ENCODE results near the gene ZNF487. TPM values are rescaled to one million over a fixed set of nuclear protein-coding genes. Genes with fewer than 3 reads are reported as not detected.

The ZNF487 gene
- total and polyA plus RNA-seq, 2 of the 13 experiments (the other 11 are each of a cell fraction or from before 2014, with no cell fraction given): 7.4 to 8.8 TPM

DNA sequence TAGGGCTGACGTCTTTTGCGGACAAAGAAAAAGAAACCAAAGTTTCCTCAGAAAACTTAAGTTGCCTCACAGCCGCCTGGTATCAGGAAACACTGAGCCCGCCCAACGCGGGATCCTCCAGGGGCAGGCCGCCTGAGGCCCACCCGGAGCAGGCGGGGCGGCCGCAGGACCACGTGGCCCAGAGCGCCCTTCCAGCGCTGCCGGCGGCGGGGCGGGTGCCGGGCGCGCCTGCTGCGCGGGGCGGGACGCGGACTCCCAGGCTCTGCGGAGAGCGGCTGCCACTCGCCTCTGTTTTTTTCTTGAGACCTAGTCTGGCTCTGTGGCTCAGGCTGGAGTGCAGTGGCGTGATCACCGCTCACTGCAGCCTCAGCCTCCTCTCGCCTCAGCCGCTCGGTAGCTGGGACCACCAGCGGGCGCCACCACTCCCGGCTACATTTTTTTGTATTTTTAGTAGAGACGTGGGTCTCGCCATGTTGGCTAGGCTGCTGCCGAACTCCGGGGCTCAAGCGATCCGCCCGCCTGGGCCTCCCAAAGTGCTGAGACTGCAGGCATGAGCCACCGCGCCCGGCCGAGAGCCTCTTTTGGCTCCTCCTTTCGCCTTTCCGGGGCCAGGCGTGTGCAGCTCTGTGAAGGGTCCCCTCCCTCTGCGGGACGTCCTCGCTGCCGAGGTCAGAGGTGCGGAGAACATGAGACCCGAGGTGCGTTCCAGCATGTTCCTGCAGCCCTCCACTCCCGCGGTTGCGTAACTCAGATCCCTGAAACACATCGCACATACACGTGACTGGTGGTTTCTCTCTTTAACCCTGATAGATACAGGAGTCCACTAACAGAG, 16.3 kb upstream of the ZNF487 start (continued):
- TF ChIP-seq ZNF362 (CRISPR knock-in tag; IDR thresholded peaks at IDR 0.05; ENCODE audit: borderline replicate concordance) (peak; percentile 81; the same call in 1 of the 2 replicates), ZBTB21 (CRISPR knock-in tag; IDR thresholded peaks at IDR 0.05) (peak; percentile 13; the same call in 1 of the 2 replicates), KMT2A (CRISPR knock-in tag; IDR thresholded peaks at IDR 0.05) (peak; percentile 62; the same call in 1 of the 2 replicates), ZNF224 (CRISPR knock-in tag; IDR thresholded peaks at IDR 0.05) (peak; percentile 99), ZBTB38 (CRISPR knock-in tag; IDR thresholded peaks at IDR 0.05) (peak; percentile 92), SAFB2 (CRISPR knock-in tag; IDR thresholded peaks at IDR 0.05; ENCODE audit: borderline replicate concordance, low read depth) (peak; percentile 51), KDM1A (CRISPR knock-in tag; IDR thresholded peaks at IDR 0.05) (peak; percentile 82), YEATS2 (CRISPR knock-in tag; IDR thresholded peaks at IDR 0.05; ENCODE audit: borderline replicate concordance) (peak; percentile 83), ZNF557 (CRISPR knock-in tag; IDR thresholded peaks at IDR 0.05) (peak; percentile 99), HES4 (CRISPR knock-in tag; IDR thresholded peaks at IDR 0.05; ENCODE audit: borderline replicate concordance) (peak; percentile 99), FOXM1 (CRISPR knock-in tag; IDR thresholded peaks at IDR 0.05) (peak; percentile 68; the same call in 1 of the 2 replicates), RBAK (CRISPR knock-in tag; IDR thresholded peaks at IDR 0.05) (no peak; the same call in 1 of the 2 replicates), SATB2 (CRISPR knock-in tag; IDR thresholded peaks at IDR 0.05) (peak; percentile 97), TERF1 (CRISPR knock-in tag; IDR thresholded peaks at IDR 0.05) (peak; percentile 83; the same call in 1 of the 2 replicates), FOXK1 (CRISPR knock-in tag; IDR thresholded peaks at IDR 0.05; ENCODE audit: borderline replicate concordance, low read depth) (peak; percentile 89; the same call in 1 of the 2 replicates), HDAC2 (CRISPR knock-in tag; IDR thresholded peaks at IDR 0.05) (peak; percentile 98), ZFYVE20 (CRISPR knock-in tag; IDR thresholded peaks at IDR 0.05; ENCODE audit: borderline replicate concordance, low read depth) (0 out of 2 replicates have a peak, but pooled peaks have one; percentile 77), GLI4 (CRISPR knock-in tag; IDR thresholded peaks at IDR 0.05; ENCODE audit: borderline replicate concordance) (peak; percentile 69; the same call in 1 of the 2 replicates), PAWR (CRISPR knock-in tag; IDR thresholded peaks at IDR 0.05; ENCODE audit: borderline replicate concordance) (no peak), MBD4 (IDR thresholded peaks at IDR 0.05; ENCODE audit: borderline replicate concordance, low read length) (peak; percentile 65; the same call in 1 of the 2 replicates)
- TF ChIP-seq, protein P1, sequence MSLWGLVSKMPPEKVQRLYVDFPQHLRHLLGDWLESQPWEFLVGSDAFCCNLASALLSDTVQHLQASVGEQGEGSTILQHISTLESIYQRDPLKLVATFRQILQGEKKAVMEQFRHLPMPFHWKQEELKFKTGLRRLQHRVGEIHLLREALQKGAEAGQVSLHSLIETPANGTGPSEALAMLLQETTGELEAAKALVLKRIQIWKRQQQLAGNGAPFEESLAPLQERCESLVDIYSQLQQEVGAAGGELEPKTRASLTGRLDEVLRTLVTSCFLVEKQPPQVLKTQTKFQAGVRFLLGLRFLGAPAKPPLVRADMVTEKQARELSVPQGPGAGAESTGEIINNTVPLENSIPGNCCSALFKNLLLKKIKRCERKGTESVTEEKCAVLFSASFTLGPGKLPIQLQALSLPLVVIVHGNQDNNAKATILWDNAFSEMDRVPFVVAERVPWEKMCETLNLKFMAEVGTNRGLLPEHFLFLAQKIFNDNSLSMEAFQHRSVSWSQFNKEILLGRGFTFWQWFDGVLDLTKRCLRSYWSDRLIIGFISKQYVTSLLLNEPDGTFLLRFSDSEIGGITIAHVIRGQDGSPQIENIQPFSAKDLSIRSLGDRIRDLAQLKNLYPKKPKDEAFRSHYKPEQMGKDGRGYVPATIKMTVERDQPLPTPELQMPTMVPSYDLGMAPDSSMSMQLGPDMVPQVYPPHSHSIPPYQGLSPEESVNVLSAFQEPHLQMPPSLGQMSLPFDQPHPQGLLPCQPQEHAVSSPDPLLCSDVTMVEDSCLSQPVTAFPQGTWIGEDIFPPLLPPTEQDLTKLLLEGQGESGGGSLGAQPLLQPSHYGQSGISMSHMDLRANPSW (CRISPR knock-in tag; IDR thresholded peaks at IDR 0.05; ENCODE audit: borderline replicate concordance): 0 out of 2 replicates have a peak, but pooled peaks have one; percentile 24
- TF ChIP-seq, protein P2, sequence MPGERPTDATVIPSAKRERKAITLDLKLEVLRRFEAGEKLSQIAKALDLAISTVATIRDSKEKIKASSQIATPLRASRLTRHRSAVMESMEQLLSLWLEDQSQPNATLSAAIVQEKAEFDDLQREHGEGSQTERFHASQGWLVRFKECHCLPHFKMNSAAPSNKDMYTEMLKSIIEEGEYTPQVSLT (CRISPR knock-in tag; IDR thresholded peaks at IDR 0.05; ENCODE audit: borderline replicate concordance, low read depth): peak; percentile 96; the same call in 1 of the 2 replicates

Measured in HepG2 (cell line).